Mononuclear cell (primary cell): ENCODE results near the gene ATP5F1D. TPM values are rescaled to one million over a fixed set of nuclear protein-coding genes. Genes with fewer than 3 reads are reported as not detected.
A peak's percentile ranks its signal among the peaks of the same experiment; 100 is the strongest.

Experiments used
- H3K27me3 ChIP-seq: 2 replicates; pipeline ENCODE4 v1.6.0; 2011; ENCODE audit warnings: low read length, control low read depth; ENCODE audit not compliant: insufficient read depth
- H3K4me1 ChIP-seq: 2 replicates; pipeline ENCODE4 v1.5.1; 2011; ENCODE audit warnings: mild to moderate bottlenecking, low read length, control low read depth; ENCODE audit not compliant: insufficient read depth
- H3K4me3 ChIP-seq: 2 replicates; pipeline ENCODE4 v1.5.1; 2011; ENCODE audit warnings: mild to moderate bottlenecking, low read length, moderate library complexity
- H3K9me3 ChIP-seq: 2 replicates; pipeline ENCODE4 v1.5.1; 2011; ENCODE audit warnings: low read depth, mild to moderate bottlenecking, control low read depth, low read length
- total RNA-seq: library from RNA; depleted of rRNA; stranded (reverse); fragments of >200 nt; gene quantifications from one replicate; pipeline ENCODE4 v1.2.3, GENCODE V29; 2012

Gene ATP5F1D
- total RNA-seq, 1 donor, result 10.4 TPM

DNA sequence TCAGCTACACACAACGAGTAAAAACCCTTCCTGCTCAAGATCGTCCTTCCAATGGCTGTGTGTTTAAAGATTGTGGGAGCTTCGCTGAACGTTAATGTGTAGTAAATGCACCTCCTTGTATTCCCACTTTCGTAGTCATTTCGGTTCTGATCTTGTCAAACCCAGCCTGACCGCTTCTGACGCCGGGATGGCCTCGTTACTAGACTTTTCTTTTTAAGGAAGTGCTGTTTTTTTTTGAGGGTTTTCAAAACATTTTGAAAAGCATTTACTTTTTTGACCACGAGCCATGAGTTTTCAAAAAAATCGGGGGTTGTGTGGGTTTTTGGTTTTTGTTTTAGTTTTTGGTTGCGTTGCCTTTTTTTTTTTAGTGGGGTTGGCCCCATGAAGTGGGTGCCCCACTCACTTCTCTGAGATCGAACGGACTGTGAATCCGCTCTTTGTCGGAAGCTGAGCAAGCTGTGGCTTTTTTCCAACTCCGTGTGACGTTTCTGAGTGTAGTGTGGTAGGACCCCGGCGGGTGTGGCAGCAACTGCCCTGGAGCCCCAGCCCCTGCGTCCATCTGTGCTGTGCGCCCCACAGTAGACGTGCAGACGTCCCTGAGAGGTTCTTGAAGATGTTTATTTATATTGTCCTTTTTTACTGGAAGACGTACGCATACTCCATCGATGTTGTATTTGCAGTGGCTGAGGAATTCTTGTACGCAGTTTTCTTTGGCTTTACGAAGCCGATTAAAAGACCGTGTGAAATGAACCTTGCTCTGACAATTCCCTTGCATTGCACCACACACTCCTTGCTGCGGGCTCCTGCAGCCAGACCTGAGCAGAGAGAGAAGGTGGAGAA, 31.1 kb downstream of the ATP5F1D start:
- H3K4me1 ChIP-seq, result peaks cover 84% of the 10 kb centered on the region
- H3K4me3 ChIP-seq, result no peak overlapping the region
- H3K27me3 ChIP-seq, result no peaks in the 10 kb centered on the region
- H3K9me3 ChIP-seq, result no peaks in the 10 kb centered on the region

DNA sequence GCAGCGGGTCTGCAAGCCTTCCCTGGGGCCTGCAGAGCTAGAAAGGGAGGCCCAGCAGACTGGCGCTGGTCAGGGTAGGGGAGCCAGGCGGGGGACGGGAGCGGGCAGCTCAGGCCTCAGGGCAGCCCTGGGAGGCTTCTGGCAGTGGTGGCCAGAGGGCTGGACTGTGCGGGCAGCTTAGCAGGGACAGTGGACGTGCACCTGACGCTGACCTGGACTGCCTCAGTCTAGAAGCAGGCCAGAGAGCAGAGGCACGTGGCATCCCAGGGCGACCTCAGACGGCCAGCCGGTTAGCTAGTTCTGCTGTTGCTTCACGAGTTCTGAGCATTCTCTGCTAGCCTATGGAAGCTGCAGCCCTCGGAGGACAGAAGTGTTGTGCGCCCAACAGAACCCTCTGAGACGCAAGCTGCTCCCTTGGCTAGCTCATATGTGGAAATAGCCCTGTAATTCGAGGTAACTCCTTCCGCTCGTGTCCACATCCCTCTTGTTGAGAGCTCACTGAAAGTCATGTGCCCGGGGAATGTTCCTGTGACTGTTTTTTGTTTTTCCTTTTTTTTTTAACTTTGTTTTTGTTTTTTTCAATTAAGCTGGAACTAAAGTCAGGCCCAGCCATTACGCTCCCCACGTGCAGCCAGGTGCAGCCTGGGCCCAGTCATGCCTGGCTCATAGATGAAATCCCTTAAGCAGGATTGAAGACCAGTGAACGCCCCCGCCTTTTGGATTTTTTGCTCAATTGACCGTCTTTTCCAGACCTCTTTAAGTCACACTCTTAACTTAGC, 31.9 kb downstream of the ATP5F1D start:
- Histone ChIP-seq H3K9me3 (no peaks in the 10 kb centered on the region), H3K27me3 (no peaks in the 10 kb centered on the region), H3K4me1 (peaks cover 76% of the 10 kb centered on the region), H3K4me3 (no peak overlapping the region)

DNA sequence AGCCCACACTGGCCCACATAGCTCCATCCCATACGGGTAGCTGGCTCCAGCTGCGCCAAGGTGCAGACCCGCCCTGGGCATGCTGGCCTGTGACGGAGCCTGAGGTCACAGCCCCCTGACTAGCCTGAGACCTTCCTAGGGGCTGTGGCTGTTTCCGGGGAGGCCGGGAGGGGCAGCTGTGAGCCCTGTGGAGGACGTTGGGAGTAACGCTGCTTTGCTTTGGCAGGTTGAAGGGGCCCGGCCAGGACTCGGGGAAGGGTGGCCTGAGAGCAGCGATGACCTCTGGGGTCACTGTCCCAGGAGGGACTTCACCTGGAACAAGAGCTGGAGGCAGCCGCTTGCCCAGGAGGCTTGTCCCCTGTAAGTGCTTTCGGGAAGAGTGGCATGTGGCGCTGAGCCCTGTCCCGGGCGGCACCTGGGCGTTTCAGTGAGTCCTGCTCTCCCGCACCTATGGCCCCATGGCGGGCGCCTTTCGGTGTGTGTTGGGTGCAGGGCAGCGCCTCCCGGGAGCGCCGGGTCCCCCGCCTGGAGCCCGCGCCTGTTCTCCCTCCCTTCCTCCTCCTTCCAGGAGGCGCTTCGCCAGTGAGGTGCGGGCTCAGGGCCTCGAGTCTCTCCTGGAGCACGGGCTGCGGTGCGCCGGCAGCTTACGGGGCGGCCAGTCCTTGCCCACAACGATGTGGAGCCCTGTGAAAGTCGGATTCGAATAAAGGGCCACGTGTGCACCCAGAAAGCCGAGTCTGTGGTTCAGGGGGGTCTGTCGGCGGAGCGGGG, 32.7 kb downstream of the ATP5F1D start:
- H3K4me1 ChIP-seq, result peaks cover 71% of the 10 kb centered on the region
- H3K4me3 ChIP-seq, result no peak overlapping the region
- no peaks in the 10 kb centered on the region for H3K9me3 ChIP-seq
- no peaks in the 10 kb centered on the region for H3K27me3 ChIP-seq

DNA sequence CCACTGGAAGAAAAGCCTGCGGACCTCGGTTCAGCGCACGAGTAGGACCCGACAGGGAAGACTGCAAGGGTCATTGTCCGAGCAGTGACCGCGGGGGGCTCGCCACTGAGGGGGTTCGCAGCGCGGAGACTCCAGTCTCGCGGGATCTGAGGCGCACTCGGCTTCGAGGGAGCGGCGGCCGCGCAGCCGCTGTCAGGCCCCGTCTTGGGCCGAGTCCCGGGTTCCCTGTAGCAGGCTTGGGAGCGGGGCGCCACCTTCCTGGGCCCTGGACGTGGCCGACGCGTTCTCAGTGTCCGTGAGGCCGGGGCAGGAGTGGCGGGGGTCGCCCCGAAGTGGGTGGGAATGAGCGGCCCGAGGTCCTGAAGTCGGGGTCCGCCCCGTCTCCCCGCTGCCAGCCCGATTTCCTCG, 33.3 kb downstream of the ATP5F1D start:
- H3K4me3 ChIP-seq, result peak overlapping the region; percentile 61

DNA sequence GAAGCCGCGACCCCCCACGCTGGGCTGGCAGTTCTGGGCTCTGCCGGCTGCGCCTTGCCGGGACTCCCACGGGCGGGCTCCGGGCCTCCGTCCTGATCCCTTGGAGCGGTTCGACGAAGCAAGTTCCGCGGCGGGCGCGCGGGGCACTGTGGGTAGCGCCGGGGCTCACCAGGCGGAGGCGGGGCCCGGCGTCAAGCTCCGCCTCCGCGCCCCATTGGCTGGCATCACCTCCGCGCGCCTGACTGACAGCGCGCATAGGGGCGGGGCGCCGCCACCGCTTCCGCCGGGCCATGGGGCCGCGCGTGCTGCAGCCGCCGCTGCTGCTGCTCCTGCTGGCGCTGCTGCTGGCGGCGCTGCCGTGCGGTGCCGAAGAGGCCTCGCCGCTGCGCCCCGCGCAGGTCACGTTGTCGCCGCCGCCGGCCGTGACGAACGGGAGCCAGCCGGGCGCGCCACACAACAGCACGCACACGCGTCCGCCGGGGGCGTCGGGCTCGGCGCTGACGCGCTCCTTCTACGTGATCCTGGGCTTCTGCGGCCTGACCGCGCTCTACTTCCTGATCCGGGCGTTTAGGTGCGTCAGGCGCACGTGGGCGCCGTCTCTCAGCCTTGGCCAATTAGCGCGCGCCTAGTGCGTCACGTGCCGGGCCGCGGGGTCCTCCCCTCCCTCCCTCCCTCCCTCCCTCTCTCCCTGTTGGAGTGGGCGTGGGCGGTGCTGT, 33.9 kb downstream of the ATP5F1D start, which contains the start of gene FAM174C:
TSS of gene FAM174C (plus strand) at position 271 of the 716 bp plus-strand sequence. CDS start at position 291, 20 bp downstream.
- Histone ChIP-seq H3K4me3 (peak within 1 kb of the TSS; percentile 61), H3K9me3 (no peaks in the 10 kb centered on the region)

More for the DNA sequence above, 33.3 kb downstream of the ATP5F1D start:
- H3K27me3 ChIP-seq, result no peaks in the 10 kb centered on the region
- H3K4me1 ChIP-seq, result peaks cover 69% of the 10 kb centered on the region
- H3K9me3 ChIP-seq, result no peaks in the 10 kb centered on the region

DNA sequence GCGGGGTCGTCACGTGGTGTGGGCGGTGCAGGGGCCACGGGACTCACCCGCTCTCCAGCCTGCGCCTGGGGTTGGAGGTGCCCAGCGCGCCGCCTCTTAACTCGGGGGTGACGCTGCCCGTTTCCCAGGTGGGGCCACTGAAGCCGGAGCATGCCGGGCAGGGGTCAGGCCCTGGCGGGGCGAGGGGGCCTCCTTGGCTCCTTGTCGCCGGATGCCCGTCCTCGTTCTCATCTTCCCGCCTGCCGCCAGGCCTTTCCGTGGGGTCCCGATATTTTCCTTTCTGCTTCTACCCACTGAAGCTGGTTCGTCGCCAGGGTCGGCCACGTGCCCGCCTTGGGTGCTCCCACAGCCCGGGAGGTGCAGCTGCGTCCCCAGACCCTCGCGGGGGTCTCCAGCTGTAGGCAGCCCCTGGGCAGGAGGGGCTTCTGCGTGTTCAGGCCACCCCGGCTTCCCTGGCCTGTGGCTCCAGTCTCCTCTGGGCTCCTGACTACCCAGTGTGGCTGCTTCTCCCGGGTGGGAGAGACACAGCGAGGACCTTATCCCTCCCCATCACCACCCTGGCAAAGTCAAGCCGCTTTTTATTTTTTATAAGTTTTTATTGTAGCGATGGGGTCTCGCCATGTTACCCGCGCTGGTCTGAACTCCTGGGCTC, 34.6 kb downstream of the ATP5F1D start:
- no peaks in the 10 kb centered on the region for H3K27me3 ChIP-seq
- H3K4me1 ChIP-seq, result peaks cover 56% of the 10 kb centered on the region
- peak overlapping the region; percentile 61 for H3K4me3 ChIP-seq
- no peaks in the 10 kb centered on the region for H3K9me3 ChIP-seq

More for the DNA sequence above, 33.9 kb downstream of the ATP5F1D start, which contains the start of gene FAM174C:
- Histone ChIP-seq H3K27me3 (no peaks in the 10 kb centered on the region), H3K4me1 (peaks cover 63% of the 10 kb centered on the region)

DNA sequence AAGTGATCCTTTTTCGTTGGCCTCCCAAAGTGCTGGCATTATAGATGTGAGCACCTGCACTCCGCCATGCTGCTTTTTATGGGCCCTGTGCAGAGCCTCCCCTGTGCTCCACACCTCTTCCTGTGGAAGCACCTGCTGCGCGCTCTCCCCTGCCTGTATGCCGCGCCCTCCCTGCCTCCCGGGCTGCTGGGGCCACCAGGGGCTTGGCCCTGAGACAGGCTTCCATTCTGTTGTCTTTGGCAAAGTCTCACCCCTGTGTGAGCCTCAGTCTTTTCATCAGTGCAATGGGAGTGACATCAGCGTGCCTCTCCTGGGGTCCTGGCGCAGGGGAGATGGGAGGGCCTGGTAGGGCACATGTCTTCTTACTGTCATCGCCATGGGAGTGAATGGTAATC, 35.1 kb downstream of the ATP5F1D start:
- Histone ChIP-seq H3K27me3 (no peaks in the 10 kb centered on the region), H3K4me3 (peak overlapping the region; percentile 61), H3K9me3 (no peaks in the 10 kb centered on the region), H3K4me1 (peaks cover 51% of the 10 kb centered on the region)

DNA sequence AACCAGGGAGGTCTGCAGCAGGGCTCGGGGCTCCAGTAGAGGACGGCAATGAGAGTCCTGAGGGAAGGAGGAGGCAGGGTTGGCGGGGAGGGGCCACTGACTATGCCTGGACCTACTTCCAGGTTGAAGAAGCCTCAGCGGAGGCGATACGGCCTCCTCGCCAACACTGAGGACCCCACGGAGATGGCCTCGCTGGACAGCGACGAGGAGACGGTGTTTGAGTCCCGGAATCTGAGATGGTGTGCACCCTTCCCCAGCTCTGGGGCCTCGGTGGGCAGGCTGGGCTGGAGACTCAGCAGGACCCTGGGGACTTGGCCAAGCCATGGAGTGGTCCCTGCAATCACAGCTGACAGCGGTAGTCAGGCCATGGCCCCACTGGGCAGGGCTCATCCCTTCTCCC, 35.5 kb downstream of the ATP5F1D start:
- H3K9me3 ChIP-seq, result no peaks in the 10 kb centered on the region
- H3K4me3 ChIP-seq, result no peak overlapping the region
- H3K27me3 ChIP-seq, result no peaks in the 10 kb centered on the region
- peaks cover 47% of the 10 kb centered on the region for H3K4me1 ChIP-seq

DNA sequence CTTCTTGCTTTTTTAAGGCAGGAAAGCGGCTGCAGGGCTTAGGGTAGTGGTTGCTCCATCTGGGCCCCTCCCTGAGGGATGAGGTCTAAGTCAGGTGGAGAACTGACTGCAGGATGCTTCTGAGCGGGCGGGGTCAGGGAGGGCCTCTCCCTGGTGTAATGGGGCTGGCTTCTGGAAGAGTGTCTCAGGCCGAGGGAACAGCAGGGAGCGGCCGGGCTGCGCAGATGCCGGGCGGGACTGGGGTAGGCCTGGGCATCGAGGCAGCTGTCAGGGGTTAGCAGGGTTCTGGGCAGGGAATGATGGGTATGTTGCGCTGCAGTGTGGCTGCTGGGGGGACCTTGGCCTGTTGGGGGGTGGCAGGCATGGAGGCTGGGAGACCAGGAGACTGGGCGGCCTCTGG, 36.5 kb downstream of the ATP5F1D start:
- no peaks in the 10 kb centered on the region for H3K27me3 ChIP-seq
- H3K9me3 ChIP-seq, result no peaks in the 10 kb centered on the region
- H3K4me1 ChIP-seq, result peaks cover 37% of the 10 kb centered on the region
- no peak overlapping the region for H3K4me3 ChIP-seq

DNA sequence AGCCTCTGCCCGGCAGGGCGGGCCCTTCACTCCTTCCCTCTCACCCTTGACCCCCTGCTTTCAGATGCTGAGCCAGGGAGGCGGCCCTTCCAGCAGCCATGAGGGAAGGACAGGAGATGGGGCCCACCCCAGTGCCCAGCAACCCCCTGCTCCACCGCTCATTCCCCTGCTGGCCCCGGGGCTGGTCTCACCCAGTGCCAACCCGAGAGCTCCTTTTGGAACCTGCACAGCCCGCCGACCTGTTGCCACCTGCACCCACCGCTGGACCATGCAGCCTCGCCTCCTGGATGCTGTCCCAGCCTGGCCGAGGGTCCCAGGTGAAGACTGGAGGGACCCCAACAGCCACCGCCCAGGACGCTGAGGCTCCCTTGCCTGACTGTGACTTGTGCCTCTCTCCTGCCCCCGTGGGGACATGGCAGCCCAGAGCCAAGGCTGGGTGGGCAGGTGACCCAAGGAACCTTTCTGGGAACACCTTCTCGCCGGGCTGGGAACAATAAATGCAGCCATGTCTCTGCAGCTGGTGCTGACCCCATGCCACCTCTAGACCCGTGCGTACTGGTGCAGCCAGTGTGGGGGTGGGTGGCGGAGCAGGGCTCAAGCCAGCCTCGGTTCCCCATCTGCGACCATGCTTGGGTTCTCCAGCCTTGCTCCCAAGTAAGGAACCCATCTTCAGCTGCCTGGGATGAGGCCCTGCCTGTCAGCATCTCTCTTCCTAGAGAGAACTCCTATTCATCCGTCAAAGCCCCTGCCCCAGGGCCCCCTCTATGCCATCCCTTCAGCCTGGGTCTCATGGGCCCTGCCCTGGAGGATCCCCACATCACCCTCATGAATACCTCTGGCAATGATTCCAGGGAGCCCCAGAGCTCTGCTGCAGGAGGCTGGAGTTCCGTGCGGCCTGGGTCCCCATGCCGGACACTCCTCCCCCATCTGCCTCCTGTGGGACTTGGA, 37.4 kb downstream of the ATP5F1D start:
- Histone ChIP-seq H3K4me3 (no peak overlapping the region), H3K27me3 (peaks cover under 1% of the 10 kb centered on the region), H3K9me3 (no peaks in the 10 kb centered on the region), H3K4me1 (peaks cover 27% of the 10 kb centered on the region)

DNA sequence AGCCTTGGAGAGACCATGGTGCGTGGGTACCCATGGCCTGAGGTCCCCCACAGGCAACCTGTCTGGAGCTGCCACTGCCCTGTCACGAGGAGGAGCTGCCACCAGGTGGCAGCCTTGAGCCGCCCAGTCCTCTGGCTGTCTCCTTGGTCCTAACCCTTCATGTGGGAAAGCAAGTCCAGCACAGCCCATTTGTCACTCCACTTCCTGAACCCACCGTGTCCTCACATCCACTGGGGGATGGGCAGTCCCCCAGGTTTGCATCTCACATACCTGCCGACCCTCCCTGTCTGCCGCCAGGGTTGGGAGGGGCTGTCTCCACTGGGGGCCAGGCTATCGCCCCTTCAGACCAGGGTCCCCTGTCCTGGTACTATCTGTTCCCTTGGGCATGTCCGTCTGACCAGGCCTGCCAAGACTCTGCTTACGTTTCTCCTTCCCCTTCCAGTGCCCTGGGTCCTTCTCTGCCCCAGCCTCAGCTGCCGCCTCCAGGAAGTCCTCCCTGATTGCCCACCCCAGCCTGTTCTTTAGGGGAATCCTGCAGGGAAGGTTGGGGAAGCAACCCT, 38.3 kb downstream of the ATP5F1D start:
- peaks cover 19% of the 10 kb centered on the region for H3K4me1 ChIP-seq
- H3K4me3 ChIP-seq, result no peak overlapping the region
- H3K27me3 ChIP-seq, result peaks cover 9% of the 10 kb centered on the region
- H3K9me3 ChIP-seq, result no peaks in the 10 kb centered on the region

DNA sequence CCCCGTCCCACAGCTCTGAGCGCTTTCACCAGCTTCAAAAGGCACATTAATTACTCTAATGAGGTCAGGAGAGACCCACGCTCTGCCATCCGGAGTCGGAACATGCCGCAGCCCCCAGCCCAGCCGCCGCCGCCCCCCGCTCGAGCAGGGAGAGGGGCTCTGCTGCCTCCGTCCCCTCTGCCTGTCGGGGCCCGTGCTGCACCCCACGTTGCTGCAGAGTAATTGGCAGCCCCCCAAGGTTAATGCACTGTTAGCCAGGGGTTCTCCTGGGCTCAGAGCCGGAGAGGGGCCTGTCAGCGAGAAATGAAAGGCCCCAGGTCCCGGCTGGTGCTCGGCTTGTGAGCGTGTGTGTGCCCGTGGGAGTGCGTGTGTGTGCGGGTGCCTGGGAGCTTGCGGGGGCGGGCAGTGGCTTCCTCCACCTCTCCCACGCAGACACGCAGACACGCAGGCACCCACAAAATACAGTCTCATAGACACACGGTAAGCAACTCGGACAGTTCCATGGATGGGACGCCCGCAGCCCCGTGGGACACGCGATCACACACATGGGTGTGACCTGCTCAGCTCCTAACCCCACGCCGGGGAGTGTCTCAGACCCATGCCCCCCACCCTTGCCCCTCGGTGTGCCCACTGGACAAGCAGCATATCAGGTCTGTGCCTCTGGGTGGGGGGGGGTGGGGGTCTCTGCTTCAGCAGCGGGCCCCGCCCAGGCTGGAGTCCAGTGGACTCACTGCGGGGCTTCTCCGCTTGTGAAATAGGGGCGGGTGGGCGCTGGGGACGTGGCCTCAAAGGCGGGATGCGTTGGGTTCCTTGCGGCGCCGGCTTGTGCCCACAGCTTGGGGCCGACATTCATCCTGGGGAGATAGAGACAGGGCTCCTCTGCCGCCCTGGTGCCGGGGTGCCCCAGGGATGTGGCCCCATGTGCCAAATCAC, 39.4 kb downstream of the ATP5F1D start:
- Histone ChIP-seq H3K27me3 (peaks cover 14% of the 10 kb centered on the region), H3K4me1 (peaks cover 15% of the 10 kb centered on the region), H3K9me3 (no peaks in the 10 kb centered on the region), H3K4me3 (no peak overlapping the region)
